ENCODE results near the gene ITGB8.

The ITGB8 gene

DNA sequence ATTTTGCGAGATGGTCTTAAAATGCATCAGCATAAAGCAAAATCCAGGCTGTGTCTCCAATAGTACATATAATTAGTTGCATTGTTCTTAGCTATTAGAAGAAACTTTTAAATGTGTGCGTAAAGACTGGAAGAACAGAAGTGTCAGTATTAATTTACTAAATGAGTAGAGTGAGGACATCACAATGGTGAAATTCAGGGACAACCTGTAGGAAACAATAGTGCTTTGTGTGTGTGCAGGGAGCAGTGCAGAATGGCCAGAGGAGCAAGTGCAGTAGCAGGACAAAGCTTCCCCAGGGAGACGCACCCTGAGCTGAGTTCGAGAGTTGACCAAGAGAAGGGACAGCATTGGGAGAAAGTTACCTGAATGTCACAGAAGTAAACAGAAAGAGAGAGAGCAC, 13.7 kb downstream of the ITGB8 start:
- no peak for DNase-seq

DNA sequence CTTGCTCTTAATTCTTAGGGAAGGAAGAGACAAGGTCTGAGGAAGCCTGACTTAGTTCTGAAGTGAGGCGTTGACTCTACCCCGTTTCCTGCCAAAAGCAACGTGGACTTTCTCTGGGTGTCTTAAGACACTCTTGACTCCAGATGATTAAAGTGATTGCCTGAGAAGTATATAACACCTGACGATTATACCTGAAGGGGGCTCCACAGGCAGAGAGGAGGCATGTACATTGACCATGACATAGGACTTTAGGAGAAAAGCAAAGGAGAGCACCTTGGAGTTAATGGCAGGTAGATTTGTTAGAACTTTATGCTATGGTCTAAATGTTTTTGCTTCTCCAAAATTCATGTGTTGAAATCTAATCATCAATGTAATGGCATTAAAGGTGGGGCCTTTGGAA, 15.9 kb downstream of the ITGB8 start:
- no peak for DNase-seq

- DNase-seq, result no peak
These were observed 17.0 kb downstream of the ITGB8 start for GRCh38 chr7:20347680-20348079.

DNA sequence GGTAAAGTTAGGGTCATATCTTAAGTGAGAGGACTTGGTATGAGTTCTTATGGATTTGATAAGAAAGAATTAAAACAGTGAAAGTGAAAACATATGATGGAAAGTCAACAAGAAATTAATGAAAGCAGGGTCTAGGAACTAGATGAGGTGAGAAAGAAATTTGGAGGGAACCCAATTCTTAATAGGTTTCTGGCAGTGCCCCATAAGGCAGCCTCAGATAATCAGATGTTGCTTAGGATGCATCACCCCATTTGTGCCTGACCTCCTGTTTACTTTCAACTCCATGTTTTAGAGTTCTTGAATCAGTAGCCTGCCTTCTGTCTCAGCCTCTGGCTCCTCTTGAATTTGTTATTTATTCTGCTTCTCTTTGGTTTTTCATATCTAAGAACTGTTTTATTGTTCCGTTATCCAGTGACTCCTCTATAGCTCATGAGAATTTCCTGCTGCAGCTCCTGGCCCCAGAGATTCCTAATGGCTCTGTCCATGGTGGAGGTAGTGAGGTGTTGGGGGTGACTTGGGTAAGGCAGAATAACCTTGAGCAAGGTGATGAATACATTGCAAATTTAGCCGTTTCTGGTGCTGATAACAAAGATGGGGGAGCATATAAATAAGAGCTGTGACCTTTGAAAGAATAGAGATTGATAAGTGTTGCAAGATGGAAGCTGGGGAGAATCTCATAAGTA, 17.6 kb downstream of the ITGB8 start:
- DNase-seq, result no peak

DNA sequence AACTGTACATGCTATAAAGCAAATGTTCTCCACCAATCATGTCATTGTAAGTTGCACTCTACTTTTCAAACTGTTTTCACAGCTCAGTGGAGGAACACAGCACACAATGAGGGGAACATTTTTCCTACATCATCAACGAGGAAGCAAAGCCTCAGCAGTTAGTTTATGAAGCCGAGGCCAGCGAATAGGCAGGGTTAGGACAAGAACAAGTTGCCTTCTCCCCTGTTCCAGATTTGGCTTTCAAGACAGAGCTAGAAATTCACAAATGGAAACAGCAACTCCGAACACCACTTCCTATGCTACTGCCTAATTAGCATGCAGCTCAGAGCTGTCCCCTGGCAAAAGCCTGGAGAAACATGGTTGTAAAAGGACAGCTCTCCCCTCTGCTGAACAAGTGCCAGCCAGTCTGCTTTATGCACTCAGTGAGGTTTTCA, 19.8 kb downstream of the ITGB8 start:
- no peak for DNase-seq

- no peak for DNase-seq
These were observed 20.4 kb downstream of the ITGB8 start for GRCh38 chr7:20350996-20351692.

GRCh38 chr7:20351901-20352300, 21.2 kb downstream of the ITGB8 start:
- no peak for DNase-seq

GRCh38 chr7:20352573-20353306, 22.0 kb downstream of the ITGB8 start:
- DNase-seq, result no peak

DNA sequence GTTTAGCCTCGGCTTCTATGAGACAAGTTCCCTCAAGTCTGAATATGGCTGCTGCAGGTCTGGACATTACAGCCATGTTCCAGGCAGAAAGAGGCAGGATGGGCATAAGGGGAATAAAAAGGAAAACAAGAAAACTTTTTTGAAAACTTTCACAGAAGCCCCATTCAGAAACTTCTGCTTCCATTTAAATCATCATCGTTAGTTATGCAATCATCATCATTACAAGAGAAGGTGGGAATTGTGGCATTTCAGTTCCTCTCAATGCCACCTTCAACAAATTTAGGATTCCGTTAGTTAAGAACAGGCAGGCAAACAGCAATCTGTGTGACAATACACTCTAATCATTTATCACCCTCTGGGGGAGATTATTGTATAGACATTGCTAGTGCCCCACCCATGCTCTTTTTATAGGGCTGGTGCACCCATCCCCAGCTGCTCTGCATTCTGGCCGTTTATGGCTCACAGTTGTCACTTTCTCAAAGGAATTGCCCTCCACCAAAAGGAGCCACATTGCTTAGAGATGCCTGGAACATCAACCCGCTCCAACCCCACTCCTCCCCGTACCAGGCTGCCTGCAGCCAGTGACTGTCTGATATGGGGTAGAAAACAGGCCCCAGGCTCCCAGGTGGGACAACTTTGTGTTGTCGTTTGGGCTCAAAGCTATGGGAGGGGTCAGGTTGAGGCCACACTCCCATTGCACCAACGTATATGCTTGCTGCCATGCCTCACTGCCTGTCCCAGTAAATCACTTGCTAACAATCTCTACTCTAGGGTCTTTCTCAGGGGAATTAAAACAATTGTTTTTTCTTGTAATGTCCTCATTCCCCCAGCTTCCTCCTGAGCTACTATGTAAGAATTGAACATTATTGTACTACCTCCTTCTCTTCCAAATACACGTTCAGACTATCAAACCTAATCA, 24.2 kb downstream of the ITGB8 start:
- no peak for DNase-seq

DNA sequence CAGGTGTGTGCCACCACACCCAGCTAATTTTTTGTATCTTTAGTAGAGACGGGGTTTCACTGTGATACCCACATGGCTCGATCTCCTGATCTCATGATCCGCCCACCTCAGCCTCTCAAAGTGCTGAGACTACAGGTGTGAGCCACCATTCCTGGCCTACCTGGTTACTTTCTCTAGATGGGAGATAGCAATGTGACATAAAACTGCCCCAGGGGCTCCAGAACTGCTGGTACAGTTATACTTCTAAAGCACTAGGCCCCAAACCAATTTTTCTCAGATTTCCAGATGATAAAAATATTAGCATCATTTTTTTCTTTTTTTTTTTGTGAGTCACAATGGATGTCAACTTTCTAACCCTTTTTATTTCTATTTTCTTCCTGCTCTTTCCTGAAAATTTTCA, 27.4 kb downstream of the ITGB8 start:
- no peak for DNase-seq

- DNase-seq, result no peak
These were observed 28.1 kb downstream of the ITGB8 start for GRCh38 chr7:20358762-20359282.

GRCh38 chr7:20359341-20359963, 28.8 kb downstream of the ITGB8 start:
- no peak for DNase-seq

GRCh38 chr7:20362574-20363253, 32.0 kb downstream of the ITGB8 start:
- DNase-seq, result no peak

- DNase-seq, result no peak
These were observed 34.0 kb downstream of the ITGB8 start for GRCh38 chr7:20364571-20365196.

GRCh38 chr7:20365486-20365885, 34.8 kb downstream of the ITGB8 start:
- no peak for DNase-seq

DNA sequence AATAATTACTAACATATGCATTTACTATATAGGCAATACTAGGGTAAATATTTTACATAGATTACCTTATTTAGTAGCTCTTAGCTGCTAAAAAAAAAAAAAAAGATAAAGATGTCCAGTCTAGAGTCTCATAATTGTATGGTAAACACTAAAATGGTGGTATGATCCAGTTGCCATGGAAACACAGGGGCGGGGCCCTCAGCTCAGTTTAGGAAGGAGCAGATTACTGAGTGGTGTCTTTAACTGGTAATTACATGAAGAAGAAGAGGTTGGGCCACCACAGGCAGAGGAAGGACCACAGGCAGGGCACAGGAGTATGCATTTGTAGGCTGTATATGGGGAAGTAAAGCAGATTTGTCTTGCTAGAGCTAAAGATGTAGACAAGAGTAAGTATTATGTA, 43.7 kb downstream of the ITGB8 start:
- no peak for DNase-seq

DNA sequence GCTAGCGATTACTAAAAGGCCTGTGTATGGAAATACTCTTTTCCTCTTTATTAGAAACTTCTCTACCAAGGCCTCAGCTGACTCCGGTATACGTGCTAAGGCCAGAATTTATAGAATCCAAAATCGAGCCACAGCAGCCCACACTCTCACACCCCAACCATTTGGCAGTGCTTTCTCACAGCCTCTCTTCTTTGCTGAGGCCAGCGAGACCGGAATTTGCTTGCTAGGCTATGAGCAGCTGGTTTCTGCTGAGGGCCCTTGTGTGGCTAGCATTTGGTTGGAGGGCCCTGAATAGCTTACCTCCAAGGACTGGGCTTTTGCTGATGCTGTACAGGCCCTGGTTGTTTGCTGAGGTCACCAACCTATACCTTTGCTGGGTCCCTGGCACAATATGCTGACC, 46.1 kb downstream of the ITGB8 start:
- no peak for DNase-seq

DNA sequence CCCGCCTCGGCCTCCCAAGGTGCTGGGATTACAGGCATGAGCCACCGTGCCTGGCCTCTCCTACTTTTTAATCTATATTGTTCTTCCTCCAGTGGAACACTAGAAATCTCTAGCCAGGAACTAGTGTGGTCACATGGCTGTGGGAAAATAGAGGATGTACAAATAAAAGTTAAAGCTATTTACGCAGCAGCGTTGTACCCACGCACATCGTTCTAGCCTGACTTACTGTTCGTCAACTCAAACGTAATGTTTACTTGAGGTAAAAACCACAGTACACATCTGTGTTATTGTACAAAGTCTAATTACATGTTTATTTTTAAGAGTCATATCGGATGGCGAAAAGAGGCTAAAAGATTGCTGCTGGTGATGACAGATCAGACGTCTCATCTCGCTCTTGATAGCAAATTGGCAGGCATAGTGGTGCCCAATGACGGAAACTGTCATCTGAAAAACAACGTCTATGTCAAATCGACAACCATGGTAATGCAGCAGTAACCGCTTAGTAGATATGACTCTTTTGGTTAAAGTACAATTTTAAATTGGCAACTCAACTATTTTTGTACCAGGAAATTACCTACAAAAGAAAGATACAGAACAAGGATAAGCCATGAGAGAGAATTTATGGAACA, 50.8 kb downstream of the ITGB8 start:
- DNase-seq, result no peak

- no peak for DNase-seq
These were observed 52.7 kb downstream of the ITGB8 start for GRCh38 chr7:20383351-20383750.

DNA sequence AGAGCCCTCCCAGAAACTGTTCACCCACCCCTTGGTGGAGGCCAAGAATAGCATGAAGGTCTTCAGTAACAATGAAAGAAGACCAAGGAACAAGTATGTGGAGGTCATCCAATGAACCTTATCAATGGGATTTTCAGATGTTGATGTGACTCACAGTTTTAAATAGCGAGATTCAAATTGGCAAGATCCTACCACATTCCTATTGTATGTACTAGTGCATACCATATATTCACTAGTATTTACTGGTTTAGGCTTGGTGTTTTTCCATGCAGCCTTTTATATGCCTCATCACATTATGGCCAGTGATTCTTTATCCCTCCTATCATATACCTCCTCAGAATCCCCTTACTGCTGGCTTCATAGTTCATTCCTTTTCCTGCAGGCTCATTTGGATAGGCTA, 54.4 kb downstream of the ITGB8 start:
- no peak for DNase-seq

DNA sequence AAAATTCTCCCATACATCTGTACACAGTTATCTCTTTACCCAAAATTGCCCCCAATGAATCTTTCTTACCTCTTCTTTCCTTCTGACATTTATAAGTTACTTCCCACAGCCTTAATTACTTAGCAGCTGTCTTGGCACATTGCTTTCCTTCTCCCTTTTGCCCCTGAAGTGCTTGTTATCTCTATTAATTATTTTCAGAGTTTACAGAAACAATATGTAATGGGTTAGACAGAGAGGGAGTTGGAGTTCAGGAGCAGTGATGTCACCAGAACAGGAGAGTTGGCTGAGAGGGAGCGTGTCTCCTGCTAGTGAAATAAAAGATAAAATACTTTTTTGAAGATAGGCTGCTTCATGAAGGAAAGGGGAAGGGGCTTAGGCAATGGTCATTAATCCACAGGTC, 57.4 kb downstream of the ITGB8 start:
- DNase-seq, result no peak

All from NCI-H774 (cell line).